HFFc6 (cell line): ENCODE measurements around the gene APC2. TPM values are rescaled to one million over a fixed set of nuclear protein-coding genes. Genes with fewer than 3 reads are reported as not detected.

Experiments used
- DNase-seq: peaks from one replicate; pipeline ENCODE4 v3.0.0-alpha.2; 2018
- H3K27ac Mint-ChIP-seq: 2 replicates; pipeline ENCODE4 v1.8.0; 2020; ENCODE audit warnings: mild to moderate bottlenecking, mixed read lengths
- H3K27me3 Mint-ChIP-seq: 2 replicates; pipeline ENCODE4 v1.8.0; 2021; ENCODE audit warnings: mild to moderate bottlenecking, moderate library complexity, mixed read lengths; ENCODE audit not compliant: insufficient read depth
- H3K36me3 Mint-ChIP-seq: 2 replicates; pipeline ENCODE4 v1.8.0; 2021; ENCODE audit warnings: low read depth, mixed read lengths
- H3K4me1 Mint-ChIP-seq: 2 replicates; pipeline ENCODE4 v1.8.0; 2020; ENCODE audit warnings: low read depth, mixed read lengths
- H3K4me3 Mint-ChIP-seq: 2 replicates; pipeline ENCODE4 v1.8.0; 2020; ENCODE audit warnings: mild to moderate bottlenecking, moderate library complexity, mixed read lengths
- H3K9me3 Mint-ChIP-seq: 2 replicates; pipeline ENCODE4 v1.8.0; 2020; ENCODE audit warnings: mild to moderate bottlenecking, mixed read lengths
- total RNA-seq, 6 experiments: library from RNA; stranded (reverse); fragmentation: NEBNext Ultra II Directional; extraction: Animal tissue kit (Norgen Biotek cat#: 25700); gene quantifications; 2 replicates in 1 of 6; 3 replicates in 5 of 6; pipeline ENCODE4 v1.2.3, GENCODE V29; 2021
- TF ChIP-seq, protein P1 (sequence below): fragments of 200-600 bp; sonication (generic); IDR thresholded peaks from 2 replicates; pipeline ENCODE4 v1.5.0; 2021; ENCODE audit warnings: antibody characterized with exemption, mild to moderate bottlenecking

Gene APC2
- total RNA-seq, 6 experiments from 2014 or later = 0.18 to 0.47 (median 0.32) TPM

DNA sequence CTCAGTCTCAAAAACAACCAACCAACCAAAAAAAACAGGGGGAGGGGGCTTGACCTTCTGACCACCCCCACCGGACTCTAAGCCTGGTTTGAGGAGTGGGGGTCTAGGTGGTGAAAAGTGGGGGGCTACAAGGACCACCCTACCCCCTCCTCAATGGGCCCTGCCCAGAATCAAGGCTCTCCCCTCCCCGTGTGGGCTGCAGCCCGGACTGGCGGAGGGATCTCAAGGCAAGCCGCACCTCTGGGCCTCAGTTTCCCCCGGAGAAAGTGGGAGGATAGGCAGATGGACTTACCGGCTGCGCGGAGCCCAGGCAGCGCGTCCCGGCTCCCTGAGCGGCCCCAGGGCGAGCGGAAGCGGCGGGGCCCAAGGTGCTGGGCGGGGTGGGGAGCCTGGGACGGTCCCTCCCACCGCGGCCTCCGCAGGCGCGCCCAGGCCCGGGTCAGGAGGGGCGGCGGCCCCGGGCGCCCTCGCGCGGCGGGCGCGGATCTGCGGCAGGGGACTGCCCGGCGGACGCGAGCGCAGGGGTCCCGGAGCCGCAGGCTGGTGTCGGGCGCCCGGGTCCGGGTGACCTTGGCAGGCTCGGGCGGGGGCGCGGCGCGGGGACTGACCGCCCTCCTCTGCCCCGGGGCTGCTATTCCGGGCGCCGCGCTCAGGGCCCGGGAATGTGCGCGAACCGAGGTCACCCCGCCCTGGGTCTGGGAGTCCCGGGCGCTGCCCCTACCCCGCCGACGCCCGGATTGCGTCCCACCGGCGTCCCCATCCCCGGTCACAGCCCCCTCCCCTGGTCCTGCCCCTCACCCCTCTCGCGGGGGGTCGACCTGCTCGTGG, 63.0 kb downstream of the APC2 start, which contains the start of gene ADAMTSL5:
Gene ADAMTSL5, minus strand, starts transcription at position 349 of the 828 bp plus-strand sequence. CDS start 2,076 bp downstream, outside the sequence.
- H3K4me3 Mint-ChIP-seq = peak within 1 kb of the TSS; percentile 84
- peaks cover 2% of the 10 kb centered on the region for H3K27me3 Mint-ChIP-seq
- DNase-seq = peak; percentile 18
- H3K4me1 Mint-ChIP-seq = peaks cover under 1% of the 10 kb centered on the region; the same call in 1 of the 2 replicates
- H3K36me3 Mint-ChIP-seq = no peaks in the 10 kb centered on the region; the same call in 1 of the 2 replicates
- TF ChIP-seq, protein P1, sequence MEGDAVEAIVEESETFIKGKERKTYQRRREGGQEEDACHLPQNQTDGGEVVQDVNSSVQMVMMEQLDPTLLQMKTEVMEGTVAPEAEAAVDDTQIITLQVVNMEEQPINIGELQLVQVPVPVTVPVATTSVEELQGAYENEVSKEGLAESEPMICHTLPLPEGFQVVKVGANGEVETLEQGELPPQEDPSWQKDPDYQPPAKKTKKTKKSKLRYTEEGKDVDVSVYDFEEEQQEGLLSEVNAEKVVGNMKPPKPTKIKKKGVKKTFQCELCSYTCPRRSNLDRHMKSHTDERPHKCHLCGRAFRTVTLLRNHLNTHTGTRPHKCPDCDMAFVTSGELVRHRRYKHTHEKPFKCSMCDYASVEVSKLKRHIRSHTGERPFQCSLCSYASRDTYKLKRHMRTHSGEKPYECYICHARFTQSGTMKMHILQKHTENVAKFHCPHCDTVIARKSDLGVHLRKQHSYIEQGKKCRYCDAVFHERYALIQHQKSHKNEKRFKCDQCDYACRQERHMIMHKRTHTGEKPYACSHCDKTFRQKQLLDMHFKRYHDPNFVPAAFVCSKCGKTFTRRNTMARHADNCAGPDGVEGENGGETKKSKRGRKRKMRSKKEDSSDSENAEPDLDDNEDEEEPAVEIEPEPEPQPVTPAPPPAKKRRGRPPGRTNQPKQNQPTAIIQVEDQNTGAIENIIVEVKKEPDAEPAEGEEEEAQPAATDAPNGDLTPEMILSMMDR = no peak
- H3K9me3 Mint-ChIP-seq = 0 out of 2 replicates have a peak, but pooled peaks cover 3% of the 10 kb centered on the region
- H3K27ac Mint-ChIP-seq = peak within 1 kb of the TSS; percentile 60

DNA sequence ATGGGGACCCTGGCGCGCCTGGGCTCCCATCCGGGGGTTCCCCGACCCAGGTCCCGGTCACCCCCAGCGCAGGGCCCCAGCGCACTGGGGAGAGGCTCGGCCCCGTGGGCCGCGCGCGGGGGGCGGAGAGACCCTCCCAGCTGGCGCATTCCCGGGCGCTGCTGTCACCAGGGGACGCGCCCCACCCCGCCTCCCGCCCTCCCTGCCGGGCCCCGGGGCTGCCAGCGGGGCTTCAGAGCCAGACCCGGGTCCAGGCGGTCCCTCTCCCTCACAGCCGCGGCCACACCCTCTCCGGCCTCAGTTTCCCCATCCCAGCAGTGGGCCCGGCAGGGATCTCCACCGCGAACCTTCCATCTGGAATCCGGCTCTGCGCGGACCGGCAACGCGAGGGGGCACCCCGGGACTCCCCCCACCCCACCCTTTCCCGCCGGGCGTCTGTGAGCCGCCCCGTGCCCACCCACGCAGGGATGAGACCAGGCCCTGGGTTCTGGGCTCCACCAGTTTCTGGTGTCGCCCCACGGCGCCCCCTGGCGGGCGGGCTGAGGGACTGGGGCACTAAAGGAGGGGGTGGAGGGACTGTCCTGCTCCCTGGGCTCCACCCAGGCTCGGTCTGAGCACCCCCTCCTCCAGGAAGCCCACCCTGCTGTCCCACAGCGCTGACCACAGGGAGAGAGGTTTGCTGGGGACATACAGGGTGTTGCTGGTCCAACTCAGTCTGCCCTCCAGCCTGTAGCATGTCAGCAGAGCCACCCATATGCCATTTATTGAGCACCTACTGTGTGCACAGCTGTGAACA, 63.8 kb downstream of the APC2 start:
- peak; percentile 22 for DNase-seq
- Mint-ChIP-seq H3K4me3 (peak overlapping the region; percentile 20; the same call in 1 of the 2 replicates), H3K27me3 (peaks cover 2% of the 10 kb centered on the region), H3K9me3 (0 out of 2 replicates have a peak, but pooled peaks cover 2% of the 10 kb centered on the region), H3K36me3 (no peaks in the 10 kb centered on the region), H3K4me1 (no peaks in the 10 kb centered on the region), H3K27ac (no peak overlapping the region; the same call in 1 of the 2 replicates)
- TF ChIP-seq, protein P1 = peak; percentile 85

DNA sequence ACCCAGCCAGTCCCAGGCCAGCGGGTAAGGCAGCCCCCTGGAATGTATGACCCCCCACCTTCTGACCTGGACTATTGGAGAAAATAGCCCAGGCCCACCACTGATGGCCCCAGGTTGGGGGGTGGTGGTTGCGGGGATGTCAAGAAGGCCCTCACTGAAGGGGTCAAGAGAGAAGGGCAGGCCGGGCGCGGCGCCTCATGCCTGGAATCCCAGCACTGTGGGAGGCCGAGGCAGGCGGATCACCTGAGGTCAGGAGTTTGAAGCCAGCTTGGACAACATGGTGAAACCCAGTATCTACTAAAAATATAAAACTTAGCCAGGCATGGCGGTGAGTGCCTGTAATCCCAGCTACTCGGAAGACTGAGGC, 64.4 kb downstream of the APC2 start:
- no peak for DNase-seq
- H3K36me3 Mint-ChIP-seq = no peaks in the 10 kb centered on the region
- H3K27me3 Mint-ChIP-seq = peaks cover 2% of the 10 kb centered on the region
- TF ChIP-seq, protein P1 = no peak
- H3K27ac Mint-ChIP-seq = no peak overlapping the region
- no peaks in the 10 kb centered on the region for H3K4me1 Mint-ChIP-seq
- H3K4me3 Mint-ChIP-seq = 0 out of 2 replicates have a peak overlapping the region, but pooled peaks have one; percentile 20
- H3K9me3 Mint-ChIP-seq = no peaks in the 10 kb centered on the region

DNA sequence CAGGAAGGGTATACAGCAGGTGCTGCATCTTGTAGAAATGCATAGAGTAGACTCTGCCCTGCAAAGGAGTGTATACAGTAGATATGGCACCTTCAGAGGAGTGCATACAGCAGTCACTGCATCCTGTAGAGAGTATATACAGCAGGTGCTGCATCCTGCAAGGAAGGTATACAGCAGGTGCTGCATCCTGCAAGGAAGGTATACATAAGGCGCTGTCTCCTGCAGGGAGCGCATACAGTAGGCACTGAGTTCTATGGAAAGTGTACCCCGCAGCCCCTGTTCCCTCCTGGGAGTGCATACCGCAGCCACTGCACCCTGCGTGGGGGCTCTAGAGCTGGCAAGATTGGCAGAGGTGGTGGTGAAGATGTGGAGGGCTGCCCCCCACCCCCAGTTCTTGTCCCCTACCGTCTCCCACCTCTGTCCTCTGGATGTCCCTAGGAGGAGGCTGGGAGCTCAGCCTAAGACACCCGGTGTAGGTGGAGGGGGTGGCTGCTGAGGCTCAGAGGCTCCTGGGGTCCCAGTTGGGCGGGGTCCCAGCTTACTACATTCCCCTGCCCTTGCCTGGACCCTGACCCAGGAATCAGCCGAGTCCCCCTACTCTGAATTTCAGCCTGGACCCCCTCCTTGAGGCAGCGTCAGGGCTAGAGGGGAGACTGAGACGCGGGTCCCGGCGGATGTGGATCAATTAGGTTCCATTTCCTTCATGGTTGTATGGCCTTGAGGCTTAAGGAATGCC, 65.2 kb downstream of the APC2 start:
- H3K36me3 Mint-ChIP-seq = no peaks in the 10 kb centered on the region
- no peaks in the 10 kb centered on the region; the same call in 1 of the 2 replicates for H3K27me3 Mint-ChIP-seq
- H3K4me1 Mint-ChIP-seq = no peaks in the 10 kb centered on the region
- H3K27ac Mint-ChIP-seq = no peak overlapping the region
- DNase-seq = no peak
- no peaks in the 10 kb centered on the region for H3K9me3 Mint-ChIP-seq
- TF ChIP-seq, protein P1 = no peak
- H3K4me3 Mint-ChIP-seq = no peak overlapping the region

DNA sequence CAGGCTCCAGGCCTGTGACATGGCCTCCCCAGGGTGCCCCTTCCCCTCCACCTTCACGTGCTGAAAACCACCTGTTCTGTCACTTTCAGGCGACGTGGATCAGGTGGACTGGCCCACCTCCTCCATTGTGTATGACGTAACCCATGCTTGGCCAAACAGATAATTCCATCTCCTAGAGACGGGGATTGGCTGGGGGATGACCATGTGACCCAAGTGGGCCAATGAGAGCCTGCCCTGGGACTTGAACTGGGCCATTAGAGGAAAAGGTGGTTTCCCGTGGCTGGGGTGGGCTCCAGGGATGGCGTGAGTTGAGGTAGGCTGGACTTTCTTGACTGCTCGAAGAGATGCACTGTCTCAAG, 66.5 kb downstream of the APC2 start:
- Mint-ChIP-seq H3K27ac (no peak overlapping the region), H3K9me3 (no peaks in the 10 kb centered on the region), H3K4me1 (no peaks in the 10 kb centered on the region), H3K4me3 (no peak overlapping the region), H3K27me3 (no peaks in the 10 kb centered on the region; the same call in 1 of the 2 replicates), H3K36me3 (no peaks in the 10 kb centered on the region)
- DNase-seq = no peak
- TF ChIP-seq, protein P1 = no peak
